Keratinocyte (primary cell): ENCODE results near the gene TRAF3IP1. TPM values are rescaled to one million over a fixed set of nuclear protein-coding genes. Genes with fewer than 3 reads are reported as not detected.
"Not testable (repeated sequence)": the region's sequence is repeated elsewhere in the genome, so short reads cannot be mapped to it uniquely, and the experiment has no call there.

Experiments
- DNase-seq: peaks from one replicate; pipeline ENCODE4 v3.0.0-alpha.2; 2011; ENCODE audit warnings: low read depth, missing footprints, low spot score
- FAIRE-seq: peaks from 2 replicates; lab custom pipeline; 2011; peaks lifted over from hg19 to GRCh38; lab: Jason Lieb, UNC
- H2AFZ ChIP-seq: 2 replicates; pipeline ENCODE4 v1.6.0; 2012; ENCODE audit warnings: low read length, control low read depth, inconsistent platforms; ENCODE audit not compliant: control insufficient read depth
- H3K27ac ChIP-seq: 2 replicates; pipeline ENCODE4 v1.5.1; 2011; ENCODE audit warnings: low read length; ENCODE audit not compliant: control insufficient read depth, insufficient read depth
- H3K27me3 ChIP-seq: 3 replicates; pipeline ENCODE4 v1.6.0; 2011; ENCODE audit warnings: low read length; ENCODE audit not compliant: control insufficient read depth, insufficient read depth; ENCODE audit errors: extremely low read depth
- H3K36me3 ChIP-seq, 2 experiments: 2 replicates in 1 of 2; 3 replicates in 1 of 2; pipeline ENCODE4 v1.5.1; 2011; ENCODE audit warnings: low read length in 2 of 2, mild to moderate bottlenecking in 1 of 2; ENCODE audit not compliant: control insufficient read depth in 2 of 2, insufficient read depth in 2 of 2; ENCODE audit errors: extremely low read depth in 1 of 2
- H3K4me1 ChIP-seq: 3 replicates; pipeline ENCODE4 v1.5.1; 2011; ENCODE audit warnings: low read length; ENCODE audit not compliant: control insufficient read depth, insufficient read depth; ENCODE audit errors: extremely low read depth
- H3K4me2 ChIP-seq: 3 replicates; pipeline ENCODE4 v1.6.0; 2011; ENCODE audit warnings: low read depth, low read length; ENCODE audit not compliant: control insufficient read depth, insufficient read depth; ENCODE audit errors: extremely low read depth
- H3K4me3 ChIP-seq, 3 experiments: fragments of 200-600 bp in 1 of 3; sonication (generic) in 1 of 3; 2 replicates in 2 of 3; 3 replicates in 1 of 3; pipeline ENCODE4 v1.5.1; 2011 to 2016; ENCODE audit warnings: low read length in 3 of 3, mild to moderate bottlenecking in 3 of 3, control low read depth in 2 of 3, inconsistent platforms in 1 of 3, low read depth in 1 of 3, mixed read lengths in 1 of 3, mixed run types in 1 of 3, moderate library complexity in 1 of 3; ENCODE audit not compliant: control insufficient read depth in 2 of 3, insufficient read depth in 2 of 3; ENCODE audit errors: extremely low read depth in 1 of 3
- H3K79me2 ChIP-seq: 2 replicates; pipeline ENCODE4 v1.6.0; 2012; ENCODE audit warnings: low read length; ENCODE audit not compliant: control insufficient read depth, insufficient read depth
- H3K9ac ChIP-seq: 3 replicates; pipeline ENCODE4 v1.6.0; 2011; ENCODE audit warnings: low read length; ENCODE audit not compliant: control insufficient read depth, insufficient read depth; ENCODE audit errors: extremely low read depth
- H3K9me1 ChIP-seq: 3 replicates; pipeline ENCODE4 v1.6.0; 2011; ENCODE audit warnings: low read length; ENCODE audit not compliant: control insufficient read depth, insufficient read depth; ENCODE audit errors: extremely low read depth
- H3K9me3 ChIP-seq: 2 replicates; pipeline ENCODE4 v1.5.1; 2012; ENCODE audit warnings: low read depth, low read length; ENCODE audit not compliant: control insufficient read depth
- H4K20me1 ChIP-seq: 3 replicates; pipeline ENCODE4 v1.6.0; 2011; ENCODE audit warnings: low read length; ENCODE audit not compliant: control insufficient read depth, insufficient read depth; ENCODE audit errors: extremely low read depth
- CTCF ChIP-seq, 3 experiments: IDR thresholded peaks in 1 of 3; conservative IDR thresholded peaks in 1 of 3; optimal IDR thresholded peaks in 1 of 3; 2 replicates in 2 of 3; 3 replicates in 1 of 3; pipeline versions ENCODE3 to v1.5.1; 2011; ENCODE audit warnings: low read length in 3 of 3, mild to moderate bottlenecking in 3 of 3, moderate library complexity in 2 of 3, control low read depth in 1 of 3, inconsistent platforms in 1 of 3; ENCODE audit not compliant: insufficient read depth in 2 of 3; ENCODE audit errors: extremely low read depth in 1 of 3
- EZH2 ChIP-seq: IDR thresholded peaks from one replicate; pipeline ENCODE4 v1.6.1; 2012; ENCODE audit warnings: inconsistent platforms, mild to moderate bottlenecking, low read length, moderate library complexity
- dilution Hi-C: fragments of 300-500 bp; cut with MboI; formaldehyde crosslinking; loops from one replicate; pipeline ENCODE4 v1.7.0; 2020; ENCODE audit warnings: low sequenced_read_pairs; ENCODE audit not compliant: extremely low pct_ligation_motif_present
- polyA plus RNA-seq, 5 experiments: library from polyadenylated mRNA; depleted of rRNA in 3 of 5; stranded (reverse) in 3 of 5; stranded (forward) in 1 of 5; unstranded in 1 of 5; fragments of >200 nt; gene quantifications; 1 replicate in 1 of 5; 2 replicates in 3 of 5; 3 replicates in 1 of 5; pipeline versions ENCODE4 v1.2.1 to v1.2.3, GENCODE V29; 2011 to 2012; ENCODE audit warnings: missing spikeins in 2 of 5, low read depth in 1 of 5, low replicate concordance in 1 of 5

Gene TRAF3IP1
- polyA plus RNA-seq, 1 donor (not counting 4 experiments of a cell fraction or from before 2014, with no cell fraction given), result 7.0 TPM

DNA sequence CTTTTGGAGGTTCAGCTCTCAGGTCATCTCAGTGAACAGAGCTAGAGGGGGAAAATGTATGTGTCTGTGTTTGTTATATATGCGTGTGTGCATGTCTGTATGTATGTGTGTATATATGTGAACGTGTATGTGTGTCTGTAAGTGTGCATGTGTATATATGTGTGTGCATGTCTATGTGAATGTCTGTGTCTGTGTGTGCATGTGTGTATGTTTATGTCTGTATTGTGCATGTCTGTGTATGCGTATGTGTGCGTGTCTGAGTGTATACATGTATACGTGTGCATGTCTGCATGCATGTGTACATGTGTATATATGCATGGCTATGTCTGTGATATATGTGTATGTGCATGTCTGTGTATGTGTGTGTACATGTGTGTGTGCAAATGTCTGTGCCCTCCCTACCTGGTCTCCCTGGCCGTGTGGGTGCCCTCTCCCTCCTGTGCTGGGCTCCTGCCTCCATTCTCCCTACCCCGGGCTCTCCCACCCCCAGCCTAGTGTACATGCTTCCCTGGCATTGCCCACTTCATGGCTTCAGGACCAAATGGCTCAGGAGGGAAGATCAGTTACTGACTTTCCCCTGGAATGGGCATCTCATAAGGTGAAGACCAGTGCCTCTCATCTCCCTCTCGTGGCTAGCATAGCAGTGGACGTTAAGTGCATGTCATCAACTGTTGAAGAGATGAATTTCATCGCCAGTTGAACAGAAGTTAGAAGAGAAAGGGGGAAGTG is 49.9 kb downstream of the TRAF3IP1 start:
- H3K36me3 ChIP-seq, result peaks cover 0 to 4% of the 10 kb centered on the region in 2 experiments
- H3K79me2 ChIP-seq, result no peaks in the 10 kb centered on the region
- H3K9me3 ChIP-seq, result no peaks in the 10 kb centered on the region
- H3K27me3 ChIP-seq, result no peaks in the 10 kb centered on the region
- no peaks in the 10 kb centered on the region for H4K20me1 ChIP-seq
- DNase-seq (no peak), FAIRE-seq (no peak)
- no peaks in the 10 kb centered on the region for H3K9me1 ChIP-seq
- no peak overlapping the region for H3K27ac ChIP-seq
- no peaks in the 10 kb centered on the region for H3K4me1 ChIP-seq
- TF ChIP-seq EZH2, result no peak
- TF ChIP-seq CTCF (optimal IDR thresholded peaks at IDR 0.05 in 1 of 3, IDR thresholded peaks at IDR 0.05 in 1 of 3, conservative IDR thresholded peaks at IDR 0.05 in 1 of 3; ENCODE audit: extremely low read depth in 1 of 3, insufficient read depth in 2 of 3, low read length in 3 of 3), result no peak
- no peak overlapping the region for H3K4me2 ChIP-seq
- dilution Hi-C loops, result no loop called here
- H2AFZ ChIP-seq, result no peak overlapping the region
- H3K4me3 ChIP-seq, result no peak overlapping the region
- H3K9ac ChIP-seq, result no peak overlapping the region

DNA sequence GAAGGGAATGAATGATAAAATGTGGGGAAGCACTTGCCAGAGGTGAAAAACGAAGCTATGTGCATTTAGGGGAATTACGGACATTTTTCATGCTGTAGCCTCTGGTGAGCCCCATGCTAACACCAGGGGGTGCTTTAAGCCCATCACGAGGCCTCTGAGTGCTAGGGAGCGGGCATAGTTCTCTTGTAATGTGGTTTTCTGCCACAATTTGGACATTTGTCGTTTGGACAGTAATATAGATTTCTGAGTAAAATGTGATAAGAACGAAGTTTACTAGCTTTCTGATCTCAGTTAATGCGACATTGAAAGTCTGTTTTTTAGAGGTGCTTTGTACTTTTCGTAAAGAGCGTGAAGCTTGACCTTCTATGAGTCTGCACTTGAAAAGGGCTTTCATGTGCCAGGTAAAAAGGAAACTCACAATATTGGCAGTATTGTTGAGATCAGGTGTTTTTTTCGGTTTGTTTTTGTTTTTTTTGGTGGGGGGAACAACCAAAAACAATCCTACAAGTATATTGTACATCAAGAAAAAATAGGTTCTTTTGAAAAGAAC is 50.6 kb downstream of the TRAF3IP1 start:
- H3K9me1 ChIP-seq, result no peaks in the 10 kb centered on the region
- no peak overlapping the region for H3K27ac ChIP-seq
- TF ChIP-seq CTCF (optimal IDR thresholded peaks at IDR 0.05 in 1 of 3, IDR thresholded peaks at IDR 0.05 in 1 of 3, conservative IDR thresholded peaks at IDR 0.05 in 1 of 3; ENCODE audit: extremely low read depth in 1 of 3, insufficient read depth in 2 of 3, low read length in 3 of 3), result peak; percentile 69 to 84 (median 77)
- TF ChIP-seq EZH2, result no peak
- H3K79me2 ChIP-seq, result no peaks in the 10 kb centered on the region
- dilution Hi-C loops, result no loop called here
- H3K9ac ChIP-seq, result no peak overlapping the region
- no peak for DNase-seq
- no peaks in the 10 kb centered on the region for H3K27me3 ChIP-seq
- no peaks in the 10 kb centered on the region for H3K9me3 ChIP-seq
- no peaks in the 10 kb centered on the region for H4K20me1 ChIP-seq
- H3K4me3 ChIP-seq, result no peak overlapping the region
- no peaks in the 10 kb centered on the region for H3K4me1 ChIP-seq
- peak; percentile 79 for FAIRE-seq
- H3K4me2 ChIP-seq, result no peak overlapping the region
- peaks cover 0 to 4% of the 10 kb centered on the region in 2 experiments for H3K36me3 ChIP-seq
- no peak overlapping the region for H2AFZ ChIP-seq

DNA sequence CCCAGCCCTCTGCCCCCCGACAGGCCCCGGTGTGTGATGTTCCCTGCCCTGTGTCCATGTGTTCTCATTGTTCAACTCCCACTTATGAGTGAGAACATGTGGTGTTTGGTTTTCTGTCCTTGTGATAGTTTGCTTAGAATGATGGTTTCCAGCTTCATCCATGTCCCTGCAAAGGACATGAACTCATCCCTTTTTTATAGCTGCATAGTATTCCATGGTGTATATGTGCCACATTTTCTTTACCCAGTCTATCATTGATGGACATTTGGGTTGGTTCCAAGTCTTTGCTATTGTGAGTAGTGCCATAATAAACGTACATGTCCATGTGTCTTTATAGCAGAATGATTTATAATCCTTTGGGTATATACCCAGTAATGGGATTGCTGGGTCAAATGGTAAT is 52.0 kb downstream of the TRAF3IP1 start:
- H3K27ac ChIP-seq, H3K9ac ChIP-seq, H3K27me3 ChIP-seq, H3K79me2 ChIP-seq, H3K9me1 ChIP-seq, H3K4me1 ChIP-seq, H3K9me3 ChIP-seq, H4K20me1 ChIP-seq, DNase-seq, FAIRE-seq, H3K36me3 ChIP-seq, H2AFZ ChIP-seq, H3K4me2 ChIP-seq, dilution Hi-C loops, H3K4me3 ChIP-seq: not testable (repeated sequence)
